ENCODE data around the gene UNC45A.

GRCh38 chr15:90949979-90950675, 15.0 kb downstream of the UNC45A start:
- TF ChIP-seq CTCF (IDR thresholded peaks at IDR 0.05; ENCODE audit: low read length) (no peak), EZH2 (IDR thresholded peaks at IDR 0.05; ENCODE audit: borderline replicate concordance, low read length) (no peak)

Data from OCI-LY1 (cell line).